ENCODE data around the gene BMP5.

DNA sequence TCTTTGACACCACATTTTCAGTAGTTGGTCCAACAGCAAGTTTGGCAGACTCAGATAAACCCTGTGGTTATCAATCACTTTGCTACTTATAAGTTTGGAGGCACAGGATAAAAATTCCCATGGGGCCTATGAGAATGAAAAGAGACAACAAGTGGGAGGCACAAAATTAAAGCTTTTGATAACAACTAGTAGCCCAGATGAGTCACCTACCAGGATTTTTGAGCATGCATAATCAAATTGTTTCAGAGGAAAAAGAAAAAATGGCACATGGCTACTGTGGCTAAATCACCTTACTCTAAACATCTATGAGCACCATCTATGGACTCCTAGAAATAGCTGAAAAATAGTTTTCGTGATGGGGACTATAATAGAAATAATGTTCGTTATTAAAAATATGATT is 40.8 kb upstream of the BMP5 start:
- TF ChIP-seq, protein P1, sequence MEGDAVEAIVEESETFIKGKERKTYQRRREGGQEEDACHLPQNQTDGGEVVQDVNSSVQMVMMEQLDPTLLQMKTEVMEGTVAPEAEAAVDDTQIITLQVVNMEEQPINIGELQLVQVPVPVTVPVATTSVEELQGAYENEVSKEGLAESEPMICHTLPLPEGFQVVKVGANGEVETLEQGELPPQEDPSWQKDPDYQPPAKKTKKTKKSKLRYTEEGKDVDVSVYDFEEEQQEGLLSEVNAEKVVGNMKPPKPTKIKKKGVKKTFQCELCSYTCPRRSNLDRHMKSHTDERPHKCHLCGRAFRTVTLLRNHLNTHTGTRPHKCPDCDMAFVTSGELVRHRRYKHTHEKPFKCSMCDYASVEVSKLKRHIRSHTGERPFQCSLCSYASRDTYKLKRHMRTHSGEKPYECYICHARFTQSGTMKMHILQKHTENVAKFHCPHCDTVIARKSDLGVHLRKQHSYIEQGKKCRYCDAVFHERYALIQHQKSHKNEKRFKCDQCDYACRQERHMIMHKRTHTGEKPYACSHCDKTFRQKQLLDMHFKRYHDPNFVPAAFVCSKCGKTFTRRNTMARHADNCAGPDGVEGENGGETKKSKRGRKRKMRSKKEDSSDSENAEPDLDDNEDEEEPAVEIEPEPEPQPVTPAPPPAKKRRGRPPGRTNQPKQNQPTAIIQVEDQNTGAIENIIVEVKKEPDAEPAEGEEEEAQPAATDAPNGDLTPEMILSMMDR (IDR thresholded peaks at IDR 0.05): no peak
- TF ChIP-seq POLR2A (IDR thresholded peaks at IDR 0.05) (no peak), POLR2AphosphoS5 (IDR thresholded peaks at IDR 0.05) (no peak)
